Measurements from ENCODE around the gene HOXD3. TPM values are rescaled to one million over a fixed set of nuclear protein-coding genes. Genes with fewer than 3 reads are reported as not detected.

HOXD3 gene
- polyA plus RNA-seq, 6 donors from 2014 or later, result not detected

Other genes with a start within 250 kb of the HOXD3 start
- gene LNPK, start 155.0 kb upstream of the HOXD3 start, polyA plus RNA-seq (ENCODE audit: low read depth in 6 of 6), result 10 to 100 TPM in 4 of 6 donors, 1 to 10 TPM in 2; 7.1 to 15.6 (median 10.2) TPM
- gene EVX2, start 73.3 kb upstream of the HOXD3 start, polyA plus RNA-seq (ENCODE audit: low read depth in 6 of 6), result not detected
- gene HOXD13, start 64.6 kb upstream of the HOXD3 start, polyA plus RNA-seq (ENCODE audit: low read depth in 6 of 6), result not detected
- not detected for gene HOXD12, start 57.5 kb upstream of the HOXD3 start, polyA plus RNA-seq (ENCODE audit: low read depth in 6 of 6)
- gene HOXD11, start 50.0 kb upstream of the HOXD3 start, polyA plus RNA-seq (ENCODE audit: low read depth in 6 of 6), result not detected
- gene HOXD10, start 40.5 kb upstream of the HOXD3 start, polyA plus RNA-seq (ENCODE audit: low read depth in 6 of 6), result not detected
- not detected for gene HOXD9, start 34.6 kb upstream of the HOXD3 start, polyA plus RNA-seq (ENCODE audit: low read depth in 6 of 6)
- gene HOXD8, start 27.6 kb upstream of the HOXD3 start, polyA plus RNA-seq (ENCODE audit: low read depth in 6 of 6), result not detected
- gene HOXD4, start 5.8 kb upstream of the HOXD3 start, polyA plus RNA-seq (ENCODE audit: low read depth in 6 of 6), result not detected
- not detected for gene HOXD1, start 31.4 kb downstream of the HOXD3 start, polyA plus RNA-seq (ENCODE audit: low read depth in 6 of 6)
- gene MTX2, start 112.1 kb downstream of the HOXD3 start, polyA plus RNA-seq (ENCODE audit: low read depth in 6 of 6), result 10 to 100 TPM; 10.7 to 44.4 (median 19.3) TPM